Suprapubic skin (tissue), 4 donors: ENCODE measurements around the gene CDK5RAP1. TPM values are rescaled to one million over a fixed set of nuclear protein-coding genes. Genes with fewer than 3 reads are reported as not detected.

ENCODE experiments used
- DNase-seq, 2 donors: peaks; one replicate each; pipeline ENCODE4 v3.0.0-alpha.2; 2019; ENCODE audit warnings: low spot score in 2 of 2
- H3K27ac ChIP-seq: fragments of 200-600 bp; sonication (generic); one replicate; pipeline ENCODE4 v1.5.1; 2019
- H3K27me3 ChIP-seq: fragments of 200-600 bp; sonication (generic); one replicate; pipeline ENCODE4 v1.5.1; 2019
- H3K36me3 ChIP-seq: fragments of 200-600 bp; sonication (generic); one replicate; pipeline ENCODE4 v1.5.1; 2019
- H3K4me1 ChIP-seq: fragments of 200-600 bp; sonication (generic); one replicate; pipeline ENCODE4 v1.5.1; 2019
- H3K4me3 ChIP-seq: fragments of 200-600 bp; sonication (generic); one replicate; pipeline ENCODE4 v1.5.1; 2019; ENCODE audit warnings: mild to moderate bottlenecking
- H3K9me3 ChIP-seq: fragments of 200-600 bp; sonication (generic); one replicate; pipeline ENCODE4 v1.5.1; 2019
- EP300 ChIP-seq: sonication (generic); formaldehyde crosslinking; IDR thresholded peaks from one replicate; pipeline ENCODE4 v1.6.1; 2017; ENCODE audit warnings: antibody characterized with exemption
- POLR2A ChIP-seq, 2 donors: fragments of 450-650 bp; IDR thresholded peaks; one replicate each; pipeline ENCODE4 v1.6.1; 2017; ENCODE audit warnings: antibody characterized with exemption in 2 of 2, mild to moderate bottlenecking in 2 of 2, moderate library complexity in 2 of 2
- POLR2AphosphoS5 ChIP-seq, 3 donors: sonication (generic); formaldehyde crosslinking; IDR thresholded peaks; one replicate each; pipeline ENCODE4 v1.6.1; 2017; ENCODE audit warnings: antibody characterized with exemption in 3 of 3
- WGBS: methylation state at CpG from one replicate; pipeline ENCODE4 v1.1.5; 2018; 5-methylcytosine and 5-hydroxymethylcytosine counted together
- total RNA-seq, 4 donors: library from RNA; depleted of rRNA; stranded (reverse); fragments of >200 nt; gene quantifications; one replicate each; pipeline ENCODE4 v1.1.0, GENCODE V29; 2016
- TF ChIP-seq, protein P1 (sequence below), 2 donors: fragments of 200-600 bp in 1 of 2; fragments of 450-650 bp in 1 of 2; sonication (generic) in 1 of 2; IDR thresholded peaks; one replicate each; pipeline ENCODE4 v1.5.1; 2016 to 2019; ENCODE audit warnings: antibody characterized with exemption in 2 of 2, mild to moderate bottlenecking in 1 of 2, moderate library complexity in 1 of 2

The CDK5RAP1 gene
- total RNA-seq, 4 donors from 2014 or later = 23.1 to 75.7 (median 27.3) TPM

GRCh38 chr20:33333616-33334015 lies 67.7 kb downstream of the CDK5RAP1 start:
- Histone ChIP-seq H3K36me3 (no peaks in the 10 kb centered on the region), H3K27me3 (peaks cover 3% of the 10 kb centered on the region), H3K27ac (no peak overlapping the region), H3K4me1 (no peaks in the 10 kb centered on the region), H3K9me3 (no peaks in the 10 kb centered on the region), H3K4me3 (no peak overlapping the region)
- WGBS = 99% methylated on average over 5 of the region's 7 CpGs
- DNase-seq = no peak
- TF ChIP-seq EP300 (no peak), POLR2AphosphoS5 (IDR thresholded peaks at IDR 0.05) (no peak)
- TF ChIP-seq, protein P1, sequence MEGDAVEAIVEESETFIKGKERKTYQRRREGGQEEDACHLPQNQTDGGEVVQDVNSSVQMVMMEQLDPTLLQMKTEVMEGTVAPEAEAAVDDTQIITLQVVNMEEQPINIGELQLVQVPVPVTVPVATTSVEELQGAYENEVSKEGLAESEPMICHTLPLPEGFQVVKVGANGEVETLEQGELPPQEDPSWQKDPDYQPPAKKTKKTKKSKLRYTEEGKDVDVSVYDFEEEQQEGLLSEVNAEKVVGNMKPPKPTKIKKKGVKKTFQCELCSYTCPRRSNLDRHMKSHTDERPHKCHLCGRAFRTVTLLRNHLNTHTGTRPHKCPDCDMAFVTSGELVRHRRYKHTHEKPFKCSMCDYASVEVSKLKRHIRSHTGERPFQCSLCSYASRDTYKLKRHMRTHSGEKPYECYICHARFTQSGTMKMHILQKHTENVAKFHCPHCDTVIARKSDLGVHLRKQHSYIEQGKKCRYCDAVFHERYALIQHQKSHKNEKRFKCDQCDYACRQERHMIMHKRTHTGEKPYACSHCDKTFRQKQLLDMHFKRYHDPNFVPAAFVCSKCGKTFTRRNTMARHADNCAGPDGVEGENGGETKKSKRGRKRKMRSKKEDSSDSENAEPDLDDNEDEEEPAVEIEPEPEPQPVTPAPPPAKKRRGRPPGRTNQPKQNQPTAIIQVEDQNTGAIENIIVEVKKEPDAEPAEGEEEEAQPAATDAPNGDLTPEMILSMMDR (IDR thresholded peaks at IDR 0.05) = no peak

GRCh38 chr20:33332905-33333456 lies 68.3 kb downstream of the CDK5RAP1 start:
- Histone ChIP-seq H3K36me3 (no peaks in the 10 kb centered on the region), H3K4me3 (no peak overlapping the region), H3K4me1 (no peaks in the 10 kb centered on the region), H3K27me3 (peaks cover 3% of the 10 kb centered on the region), H3K9me3 (no peaks in the 10 kb centered on the region), H3K27ac (no peak overlapping the region)
- TF ChIP-seq EP300 = no peak
- TF ChIP-seq POLR2A (IDR thresholded peaks at IDR 0.05) = no peak
- TF ChIP-seq POLR2AphosphoS5 (IDR thresholded peaks at IDR 0.05) = no peak
- TF ChIP-seq, protein P1 (IDR thresholded peaks at IDR 0.05) = no peak
- 55% methylated on average over 18 of the region's 20 CpGs for WGBS
- DNase-seq = no peak

- TF ChIP-seq EP300 (no peak), POLR2A (IDR thresholded peaks at IDR 0.05) (no peak), POLR2AphosphoS5 (IDR thresholded peaks at IDR 0.05) (no peak)
- TF ChIP-seq, protein P1 (IDR thresholded peaks at IDR 0.05) = no peak
- WGBS = 67% methylated on average over 23 of the region's 23 CpGs
- peaks cover 13% of the 10 kb centered on the region for H3K27me3 ChIP-seq
- H3K27ac ChIP-seq = no peak overlapping the region
- DNase-seq = no peak
- no peak overlapping the region for H3K4me3 ChIP-seq
- no peaks in the 10 kb centered on the region for H3K4me1 ChIP-seq
- no peaks in the 10 kb centered on the region for H3K36me3 ChIP-seq
- no peaks in the 10 kb centered on the region for H3K9me3 ChIP-seq
Measured at GRCh38 chr20:33328157-33329137, 72.9 kb downstream of the CDK5RAP1 start.

DNA sequence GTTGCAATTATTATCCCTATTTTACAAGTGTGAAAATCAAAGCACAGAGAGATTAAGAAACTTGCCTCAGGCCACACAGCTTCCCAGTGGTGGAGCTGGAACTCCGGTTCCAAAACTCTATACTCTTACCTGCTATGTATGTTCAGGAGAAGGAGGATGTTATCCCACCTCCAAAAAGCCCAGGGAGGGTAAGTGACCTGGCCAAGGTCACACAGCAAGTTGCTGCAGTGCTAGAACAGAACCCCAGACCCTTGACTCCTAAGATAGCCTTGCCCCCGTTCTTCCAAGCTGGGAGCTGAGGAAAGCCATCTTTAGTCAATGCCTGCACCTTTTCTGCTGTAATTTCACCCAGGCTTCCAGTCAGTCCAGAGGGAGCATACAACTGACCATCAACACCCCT lies 76.0 kb downstream of the CDK5RAP1 start:
- WGBS = 71% methylated on average over 2 of the region's 2 CpGs

More for the DNA sequence above, 76.0 kb downstream of the CDK5RAP1 start:
- Histone ChIP-seq H3K36me3 (no peaks in the 10 kb centered on the region), H3K27ac (no peak overlapping the region), H3K9me3 (no peaks in the 10 kb centered on the region), H3K4me3 (no peak overlapping the region), H3K4me1 (no peaks in the 10 kb centered on the region), H3K27me3 (peaks cover 22% of the 10 kb centered on the region)
- no peak for DNase-seq
- no peak for TF ChIP-seq POLR2A (IDR thresholded peaks at IDR 0.05)
- TF ChIP-seq, protein P1 (IDR thresholded peaks at IDR 0.05) = no peak
- no peak for TF ChIP-seq EP300
- TF ChIP-seq POLR2AphosphoS5 (IDR thresholded peaks at IDR 0.05) = no peak
